Panc1 (cell line): Measurements from ENCODE around the gene BLM. TPM values are rescaled to one million over a fixed set of nuclear protein-coding genes. Genes with fewer than 3 reads are reported as not detected.

ENCODE experiments used
- ATAC-seq: fragments of 200-7000 bp; cut with Tn5 transposase; 2 replicates; pipeline ENCODE4 v1.9.1; 2020; ENCODE audit warnings: mild to moderate bottlenecking, moderate library complexity
- BruUV-seq: library from RNA; stranded (reverse); fragments of 400-500 nt; replicated peaks from 2 replicates; lab custom pipeline; 2021; lab: Mats Ljungman, UMichigan
- CTCF ChIA-PET: fragments of 300-600 bp; sonication (Branson Sonifier 250); formaldehyde crosslinking; loops from one replicate; lab custom pipeline; 2022; ENCODE audit warnings: antibody characterized with exemption; lab: Charles Lee
- POLR2A ChIA-PET: fragments of 300-600 bp; sonication (Branson Sonifier 250); formaldehyde crosslinking; loops from one replicate; lab custom pipeline; 2022; ENCODE audit warnings: antibody characterized with exemption; lab: Charles Lee
- DNase-seq: peaks from one replicate; pipeline ENCODE4 v3.0.0-alpha.2; 2010; ENCODE audit warnings: low read depth, low spot score
- H3K27ac ChIP-seq: 2 replicates; pipeline ENCODE4 v1.5.1; 2011; ENCODE audit warnings: mild to moderate bottlenecking, low read length, inconsistent platforms
- H3K27me3 ChIP-seq: fragments of 200-500 bp; sonication (Bioruptor generic); 2 replicates; pipeline ENCODE4 v1.6.0; 2014; ENCODE audit warnings: low read length, inconsistent platforms; ENCODE audit not compliant: control insufficient read depth, insufficient read depth
- H3K36me3 ChIP-seq: fragments of 200-500 bp; sonication (Bioruptor generic); 2 replicates; pipeline ENCODE4 v1.5.1; 2014; ENCODE audit warnings: inconsistent platforms, mild to moderate bottlenecking, low read length, moderate library complexity; ENCODE audit not compliant: control insufficient read depth, insufficient read depth
- H3K4me1 ChIP-seq: 2 replicates; pipeline ENCODE4 v1.5.1; 2011; ENCODE audit warnings: inconsistent platforms, mild to moderate bottlenecking, low read length, moderate library complexity; ENCODE audit not compliant: control insufficient read depth, insufficient read depth
- H3K4me3 ChIP-seq, 2 experiments: 2 replicates each; pipeline ENCODE4 v1.5.1; 2011 to 2012; ENCODE audit warnings: low read depth in 2 of 2, low read length in 2 of 2, mild to moderate bottlenecking in 2 of 2, inconsistent platforms in 1 of 2, moderate library complexity in 1 of 2
- H3K9me3 ChIP-seq: fragments of 200-500 bp; sonication (Bioruptor generic); 2 replicates; pipeline ENCODE4 v1.5.1; 2014; ENCODE audit warnings: low read depth, mild to moderate bottlenecking, inconsistent platforms, low read length, moderate library complexity; ENCODE audit not compliant: control insufficient read depth, insufficient read depth
- CTCF ChIP-seq: fragments of 450-650 bp; IDR thresholded peaks from 2 replicates; pipeline ENCODE4 v1.5.1; 2017; ENCODE audit warnings: mild to moderate bottlenecking
- POLR2AphosphoS5 ChIP-seq: IDR thresholded peaks from 2 replicates; pipeline ENCODE4 v1.6.1; 2012; ENCODE audit warnings: mild to moderate bottlenecking, low read depth, low read length, moderate library complexity
- SIN3A ChIP-seq: IDR thresholded peaks from 2 replicates; pipeline ENCODE4 v1.6.1; 2012; ENCODE audit warnings: low read depth, mild to moderate bottlenecking, low read length, moderate library complexity, borderline replicate concordance; ENCODE audit not compliant: insufficient read depth
- TCF7L2 ChIP-seq: IDR thresholded peaks from 2 replicates; pipeline ENCODE4 v1.6.1; 2011; ENCODE audit warnings: mild to moderate bottlenecking, low read depth, low read length, inconsistent platforms
- in situ Hi-C: cut with HindIII; loops from 2 replicates; pipeline ENCODE4 v1.10.0; 2016; ENCODE audit warnings: low sequenced_read_pairs, low pct_unique_long_range_greater_than_20kb
- intact Hi-C: fragments of 100-400 bp; cut with micrococcal nuclease; formaldehyde crosslinking; loops from one replicate; pipeline ENCODE4 v1.10.0; 2022; ENCODE audit not compliant: unreplicated experiment
- total RNA-seq: library from RNA; stranded (reverse); gene quantifications from one replicate; pipeline ENCODE4 v1.2.1, GENCODE V29; 2021; ENCODE audit not compliant: unreplicated experiment
- TF ChIP-seq, protein P1 (sequence below), 2 experiments: IDR thresholded peaks; 2 replicates each; pipeline ENCODE4 v1.6.1; 2011 to 2012; ENCODE audit warnings: low read depth in 2 of 2, control low read depth in 1 of 2, low read length in 1 of 2, mild to moderate bottlenecking in 1 of 2, moderate library complexity in 1 of 2; ENCODE audit not compliant: insufficient read depth in 1 of 2

The BLM gene
- total RNA-seq, 1 experiment from 2014 or later, result 23.9 TPM

- no peak for TF ChIP-seq POLR2AphosphoS5
These were observed 103.3 kb downstream of the BLM start for GRCh38 chr15:90820481-90820880.

GRCh38 chr15:90822204-90822955 is 105.2 kb downstream of the BLM start:
- H3K36me3 ChIP-seq, result no peaks in the 10 kb centered on the region
- no peak overlapping the region for H3K27ac ChIP-seq
- no TSS peak for BruUV-seq
- ATAC-seq (no peak), DNase-seq (no peak)
- no peaks in the 10 kb centered on the region for H3K27me3 ChIP-seq
- H3K4me1 ChIP-seq, result no peaks in the 10 kb centered on the region; the same call in 1 of the 2 replicates
- POLR2A ChIA-PET, result no interaction called here
- intact Hi-C loops (no loop called here), in situ Hi-C loops (no loop called here)
- CTCF ChIA-PET, result no interaction called here
- H3K4me3 ChIP-seq, result no peak overlapping the region
- H3K9me3 ChIP-seq, result no peaks in the 10 kb centered on the region
- TF ChIP-seq CTCF, result no peak
- TF ChIP-seq POLR2AphosphoS5, result no peak
- TF ChIP-seq, protein P1, sequence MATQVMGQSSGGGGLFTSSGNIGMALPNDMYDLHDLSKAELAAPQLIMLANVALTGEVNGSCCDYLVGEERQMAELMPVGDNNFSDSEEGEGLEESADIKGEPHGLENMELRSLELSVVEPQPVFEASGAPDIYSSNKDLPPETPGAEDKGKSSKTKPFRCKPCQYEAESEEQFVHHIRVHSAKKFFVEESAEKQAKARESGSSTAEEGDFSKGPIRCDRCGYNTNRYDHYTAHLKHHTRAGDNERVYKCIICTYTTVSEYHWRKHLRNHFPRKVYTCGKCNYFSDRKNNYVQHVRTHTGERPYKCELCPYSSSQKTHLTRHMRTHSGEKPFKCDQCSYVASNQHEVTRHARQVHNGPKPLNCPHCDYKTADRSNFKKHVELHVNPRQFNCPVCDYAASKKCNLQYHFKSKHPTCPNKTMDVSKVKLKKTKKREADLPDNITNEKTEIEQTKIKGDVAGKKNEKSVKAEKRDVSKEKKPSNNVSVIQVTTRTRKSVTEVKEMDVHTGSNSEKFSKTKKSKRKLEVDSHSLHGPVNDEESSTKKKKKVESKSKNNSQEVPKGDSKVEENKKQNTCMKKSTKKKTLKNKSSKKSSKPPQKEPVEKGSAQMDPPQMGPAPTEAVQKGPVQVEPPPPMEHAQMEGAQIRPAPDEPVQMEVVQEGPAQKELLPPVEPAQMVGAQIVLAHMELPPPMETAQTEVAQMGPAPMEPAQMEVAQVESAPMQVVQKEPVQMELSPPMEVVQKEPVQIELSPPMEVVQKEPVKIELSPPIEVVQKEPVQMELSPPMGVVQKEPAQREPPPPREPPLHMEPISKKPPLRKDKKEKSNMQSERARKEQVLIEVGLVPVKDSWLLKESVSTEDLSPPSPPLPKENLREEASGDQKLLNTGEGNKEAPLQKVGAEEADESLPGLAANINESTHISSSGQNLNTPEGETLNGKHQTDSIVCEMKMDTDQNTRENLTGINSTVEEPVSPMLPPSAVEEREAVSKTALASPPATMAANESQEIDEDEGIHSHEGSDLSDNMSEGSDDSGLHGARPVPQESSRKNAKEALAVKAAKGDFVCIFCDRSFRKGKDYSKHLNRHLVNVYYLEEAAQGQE (IDR thresholded peaks at IDR 0.05; ENCODE audit: insufficient read depth in 1 of 2, low read depth in 2 of 2, low read length in 1 of 2), result no peak
- no peak for TF ChIP-seq SIN3A
- no peak for TF ChIP-seq TCF7L2

More at GRCh38 chr15:90820481-90820880, 103.3 kb downstream of the BLM start:
- Histone ChIP-seq H3K4me1 (no peaks in the 10 kb centered on the region; the same call in 1 of the 2 replicates), H3K27me3 (no peaks in the 10 kb centered on the region), H3K36me3 (no peaks in the 10 kb centered on the region), H3K4me3 (no peak overlapping the region), H3K27ac (no peak overlapping the region), H3K9me3 (no peaks in the 10 kb centered on the region)
- DNase-seq, result no peak
- ATAC-seq, result no peak
- POLR2A ChIA-PET, result no interaction called here
- CTCF ChIA-PET, result no interaction called here
- in situ Hi-C loops, result no loop called here
- intact Hi-C loops, result no loop called here
- no TSS peak for BruUV-seq

DNA sequence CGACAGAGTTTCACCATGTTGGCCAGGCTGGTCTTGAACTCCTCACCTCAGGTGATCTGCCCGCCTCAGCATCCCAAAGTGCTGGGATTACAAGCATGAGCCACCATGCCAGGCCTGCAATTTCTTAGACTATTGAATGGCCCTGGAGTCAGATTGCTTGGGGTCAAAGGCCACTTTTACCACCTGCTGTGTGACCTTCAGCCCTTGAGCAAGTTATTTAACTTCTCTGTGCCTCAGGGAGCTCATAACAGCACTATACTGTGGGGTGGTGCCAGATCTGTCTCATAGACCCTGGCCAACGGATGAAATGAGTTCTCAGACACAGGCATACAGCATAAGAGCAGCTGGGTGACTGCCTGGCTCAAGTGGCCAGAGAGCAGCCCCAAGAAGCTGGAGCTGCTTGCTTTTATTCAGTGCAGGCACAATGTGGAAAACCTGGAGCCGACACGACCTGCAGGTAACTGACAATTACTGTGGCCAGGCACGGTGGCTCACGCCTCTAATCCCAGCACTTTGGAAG is 106.4 kb downstream of the BLM start:
- in situ Hi-C loops (no loop called here), intact Hi-C loops (no loop called here)
- CTCF ChIA-PET, result interaction anchor here (0.7 kb wide), 1 partner anchor 63 kb away, joined by 3 read pairs; no protein-coding TSS in a partner anchor
- no TSS peak for BruUV-seq
- DNase-seq, result no peak
- Histone ChIP-seq H3K4me3 (no peak overlapping the region), H3K27me3 (no peaks in the 10 kb centered on the region), H3K9me3 (no peaks in the 10 kb centered on the region), H3K4me1 (no peaks in the 10 kb centered on the region; the same call in 1 of the 2 replicates), H3K27ac (no peak overlapping the region), H3K36me3 (no peaks in the 10 kb centered on the region)
- ATAC-seq, result no peak
- POLR2A ChIA-PET, result no interaction called here
- no peak for TF ChIP-seq POLR2AphosphoS5
- TF ChIP-seq, protein P1 (IDR thresholded peaks at IDR 0.05; ENCODE audit: insufficient read depth in 1 of 2, low read depth in 2 of 2, low read length in 1 of 2), result no peak
- no peak for TF ChIP-seq TCF7L2
- no peak for TF ChIP-seq CTCF
- TF ChIP-seq SIN3A, result no peak
